ENCODE measurements around the gene TTC7B.
"Not testable (repeated sequence)": the region's sequence is repeated elsewhere in the genome, so short reads cannot be mapped to it uniquely, and the experiment has no call there.

Gene TTC7B

DNA sequence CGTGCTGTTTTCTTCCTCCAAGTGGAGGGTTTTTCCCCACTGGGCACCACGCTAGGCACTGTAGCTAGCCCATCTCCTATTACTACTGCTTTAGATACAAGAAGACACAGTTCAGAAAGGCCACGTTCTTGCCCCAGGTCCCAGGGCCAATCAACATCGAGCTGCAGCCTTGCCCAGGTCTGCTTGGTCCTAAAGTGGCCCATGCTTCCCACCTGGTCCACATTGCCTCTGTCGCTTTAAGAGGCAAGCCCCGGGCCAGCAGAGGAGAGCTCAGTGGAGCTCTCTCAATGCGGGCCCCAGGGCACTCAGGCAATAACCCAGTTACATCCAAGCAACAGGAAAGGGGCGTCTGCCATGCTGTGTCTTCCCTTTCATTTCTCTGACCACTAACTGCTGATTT lies 271.3 kb downstream of the TTC7B start:
- no peak for DNase-seq (ENCODE audit: low read depth)

DNA sequence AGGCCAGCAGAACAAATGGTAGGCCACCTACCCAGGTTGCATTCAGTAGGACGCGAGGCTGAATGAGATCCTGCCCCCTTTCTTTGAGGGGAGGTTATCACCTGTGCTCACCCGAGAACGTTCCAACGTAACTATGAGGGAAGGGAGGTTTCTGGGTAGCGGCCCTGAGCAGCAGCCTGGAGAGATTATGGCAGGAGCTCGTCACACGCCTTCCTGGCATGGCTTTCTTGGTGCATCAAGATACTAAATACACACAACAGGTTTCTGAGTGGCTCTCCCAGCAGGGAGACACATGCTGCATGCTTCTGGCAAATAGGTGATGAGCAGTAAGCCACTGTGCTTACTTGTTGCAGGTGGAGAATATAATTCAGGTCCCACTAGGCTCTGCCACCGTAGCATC lies 271.7 kb downstream of the TTC7B start:
- DNase-seq (ENCODE audit: low read depth) = no peak

DNA sequence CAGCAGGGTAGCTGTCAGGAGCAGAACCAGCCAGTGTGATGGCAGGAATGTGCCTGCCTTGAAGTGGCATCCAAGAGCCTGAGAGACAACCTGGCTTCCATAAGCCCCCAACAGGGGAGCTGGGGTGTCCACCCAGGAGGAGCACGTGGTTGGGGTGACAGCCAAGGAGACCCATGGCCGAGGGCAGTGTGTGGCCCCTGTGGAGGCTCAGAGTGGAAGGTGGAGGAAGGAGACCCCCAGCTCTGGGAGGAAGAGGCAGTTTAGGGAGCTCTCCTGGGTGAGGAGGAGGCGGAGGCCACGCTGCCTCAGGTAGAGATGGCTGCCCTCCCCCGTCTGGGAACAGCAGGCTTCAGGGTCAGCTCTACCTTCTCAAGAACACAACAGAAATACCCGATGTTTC lies 272.4 kb downstream of the TTC7B start:
- no peak for DNase-seq (ENCODE audit: low read depth)

DNA sequence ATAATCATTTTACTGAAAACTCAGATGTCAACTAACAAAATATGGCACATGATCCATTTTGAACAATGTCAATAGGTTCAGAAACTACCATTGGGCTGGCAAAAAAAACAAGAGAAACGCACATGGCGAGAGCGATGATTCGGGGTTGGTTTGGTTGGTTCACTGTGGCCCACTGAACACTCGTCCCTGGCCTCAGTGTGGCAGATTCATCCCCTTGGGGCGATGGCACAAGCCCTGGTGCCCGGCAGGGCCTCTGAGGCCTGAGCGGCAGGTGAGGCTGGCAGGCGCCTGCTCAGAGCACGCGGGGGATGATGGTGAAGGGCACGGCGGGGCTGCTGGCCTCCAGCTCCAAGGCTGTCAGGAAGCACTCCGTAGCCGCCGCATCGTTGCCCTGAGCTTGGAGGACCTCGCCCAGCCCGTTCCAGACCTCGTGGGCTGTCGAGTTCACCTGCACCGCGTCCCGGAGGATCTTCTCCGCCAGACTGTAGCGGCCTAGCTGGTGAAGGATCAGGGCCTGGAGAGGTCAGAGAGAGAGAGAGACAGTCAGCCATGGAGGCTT lies 275.1 kb downstream of the TTC7B start:
- DNase-seq (ENCODE audit: low read depth) = no peak

DNA sequence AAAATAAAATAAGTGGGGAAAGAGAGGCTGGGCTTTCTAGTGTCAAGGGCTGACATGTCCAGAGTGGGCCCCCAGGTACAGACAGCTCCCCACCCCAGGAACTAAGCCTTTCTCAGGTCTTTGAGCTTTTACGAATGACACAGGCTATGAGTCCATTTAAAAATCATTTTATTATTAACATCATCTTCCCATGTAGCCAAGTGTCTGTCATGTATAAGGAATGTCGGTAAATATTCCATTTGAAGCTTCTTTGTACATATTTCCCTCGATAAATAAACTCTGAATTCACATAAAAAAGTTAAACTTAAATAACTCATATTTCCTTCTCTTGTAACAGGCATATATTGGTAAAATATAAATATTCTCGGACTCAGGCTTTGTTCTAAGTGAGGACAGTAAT lies 275.8 kb downstream of the TTC7B start:
- DNase-seq (ENCODE audit: low read depth) = no peak

DNA sequence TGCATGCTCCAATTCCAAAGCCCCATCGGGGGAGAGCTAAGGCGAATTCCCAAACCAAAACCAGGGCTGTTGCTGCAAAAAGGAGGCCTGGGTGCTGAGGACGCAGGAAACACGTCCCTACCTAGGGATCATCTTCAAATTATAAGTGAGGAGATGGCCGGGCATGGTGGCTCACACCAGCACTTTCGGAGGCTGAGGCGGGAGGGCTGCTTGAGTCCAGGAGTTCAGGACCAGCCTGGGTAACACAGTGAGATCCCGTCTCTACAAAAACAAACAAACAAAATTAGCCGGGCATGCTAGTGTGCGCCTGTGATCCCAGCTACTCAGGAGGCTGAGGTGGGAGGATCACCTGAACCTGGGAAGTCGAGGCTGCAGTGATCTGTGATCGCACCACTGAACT lies 276.2 kb downstream of the TTC7B start:
- no peak for DNase-seq (ENCODE audit: low read depth)

DNA sequence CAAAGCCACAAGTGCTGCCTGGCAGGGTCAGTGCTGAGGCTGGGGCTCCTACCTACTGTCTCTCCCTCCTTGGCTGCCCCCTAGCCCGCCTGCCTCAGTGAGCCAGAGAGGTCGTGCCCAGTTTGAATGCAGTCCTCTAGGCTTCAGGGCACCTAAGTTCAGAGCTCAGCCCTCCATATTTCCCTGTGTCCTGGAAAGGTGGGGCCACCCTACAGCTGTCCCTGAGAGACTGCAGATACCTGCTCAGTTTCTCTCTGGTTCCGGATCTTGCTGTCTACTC lies 276.8 kb downstream of the TTC7B start:
- no peak for DNase-seq (ENCODE audit: low read depth)

DNA sequence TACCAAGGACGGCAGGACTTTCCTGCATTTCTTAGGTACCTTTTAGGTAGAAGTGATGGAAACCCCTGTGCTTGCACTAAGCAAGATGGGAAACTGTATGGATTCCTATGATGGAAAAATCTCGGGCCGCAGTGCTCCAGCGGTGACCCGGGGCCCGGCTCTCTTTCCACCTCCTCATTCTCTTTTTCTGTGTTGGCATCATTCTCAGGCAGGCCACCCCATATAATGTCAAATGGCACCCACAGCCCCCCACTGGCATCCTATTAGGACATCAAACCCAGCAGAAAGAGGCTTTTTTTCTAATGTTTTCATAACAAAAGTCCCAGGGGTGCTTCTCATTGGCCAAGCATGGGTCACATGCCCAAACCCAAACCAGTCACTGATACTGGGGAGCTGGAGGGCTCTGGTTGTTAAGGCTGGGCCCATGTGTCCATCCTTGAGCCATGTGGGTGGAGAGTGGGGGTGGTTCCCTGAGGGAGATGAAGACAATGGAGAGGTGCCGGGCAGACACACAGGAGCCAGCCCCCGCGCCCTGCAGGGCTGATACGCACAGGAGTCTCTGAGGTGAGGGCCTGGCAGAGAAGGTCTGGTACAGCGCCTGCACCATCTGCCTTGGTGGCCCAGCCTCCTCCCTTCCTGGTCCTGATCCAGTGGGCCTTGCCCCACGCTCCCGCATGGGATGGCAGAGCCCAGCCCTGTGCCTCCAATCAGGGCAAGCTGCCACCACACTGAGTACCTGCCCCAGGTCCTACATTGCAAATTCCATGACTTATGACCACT lies 277.3 kb downstream of the TTC7B start:
- DNase-seq (ENCODE audit: low read depth) = no peak

DNA sequence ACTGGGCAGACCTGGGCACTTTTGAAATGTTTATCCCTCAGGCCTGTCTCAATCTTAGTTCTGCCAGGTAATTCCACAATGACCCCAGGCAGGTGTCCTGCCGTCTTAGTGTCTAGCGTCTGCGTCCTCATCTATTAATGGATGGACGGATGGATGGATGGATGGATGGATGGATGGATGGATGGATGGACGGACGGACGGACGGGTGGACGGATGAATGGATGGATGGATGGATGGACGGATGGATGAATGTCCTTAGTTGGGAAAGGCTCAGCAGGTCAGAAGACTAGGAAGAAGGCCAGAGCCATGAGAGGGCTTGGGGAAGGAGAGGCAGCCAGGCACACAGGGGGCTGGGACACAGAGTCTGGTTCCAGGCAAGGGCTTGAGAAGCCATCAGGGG lies 278.1 kb downstream of the TTC7B start:
- no peak for DNase-seq (ENCODE audit: low read depth)

DNA sequence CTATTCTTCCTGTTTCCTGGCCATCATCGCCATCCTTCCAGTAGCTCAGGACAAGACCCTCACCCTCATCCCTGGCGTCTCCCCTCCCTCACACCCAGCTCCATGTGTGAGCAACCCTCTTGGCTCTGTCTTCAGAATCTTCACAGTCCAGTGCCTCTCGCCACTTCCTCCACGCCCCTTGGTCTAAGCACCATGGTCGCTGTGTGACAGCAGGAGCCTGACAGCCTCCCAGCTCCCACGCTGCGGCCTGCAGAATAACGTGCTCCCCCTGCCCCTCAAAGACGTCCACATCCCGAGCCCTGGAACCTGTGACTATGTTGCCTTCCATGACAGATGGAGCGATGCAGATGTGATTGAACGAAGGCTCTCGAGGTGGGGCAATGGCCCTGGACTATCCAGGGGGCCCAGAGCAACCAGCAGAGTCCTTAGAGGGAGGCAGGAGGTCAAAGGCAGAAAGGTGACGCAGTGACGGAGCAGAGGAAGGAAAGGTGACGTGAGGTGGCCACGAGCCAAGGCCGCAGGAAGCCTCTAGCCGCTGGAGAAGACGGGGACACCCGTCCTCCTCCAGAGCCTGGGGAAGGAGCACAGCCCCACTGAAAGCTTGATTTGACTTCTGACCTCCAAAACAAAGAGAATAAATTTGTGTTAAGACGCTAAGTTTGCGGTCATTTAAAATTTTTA lies 279.6 kb downstream of the TTC7B start:
- no peak for DNase-seq (ENCODE audit: low read depth)

DNA sequence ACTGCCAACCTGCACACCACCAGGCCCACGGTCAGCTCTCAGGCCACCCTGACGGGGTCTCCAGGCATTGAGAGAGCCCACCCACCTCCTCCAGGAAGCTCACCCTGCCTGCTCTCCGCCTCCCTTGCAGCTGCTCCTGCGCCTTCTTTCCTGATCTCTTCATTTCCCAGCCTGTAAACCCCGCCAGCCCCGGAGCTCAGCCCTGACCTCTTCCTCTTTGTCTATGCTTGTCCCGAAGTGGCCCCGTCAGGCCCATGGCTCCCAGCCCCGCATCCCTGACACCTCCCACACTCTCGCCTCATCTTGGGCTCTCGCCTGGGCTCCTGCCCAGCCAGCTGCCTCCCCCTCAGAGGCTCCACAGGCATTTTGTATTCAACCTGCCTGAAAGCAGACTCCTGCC lies 280.1 kb downstream of the TTC7B start:
- no peak for DNase-seq (ENCODE audit: low read depth)

DNA sequence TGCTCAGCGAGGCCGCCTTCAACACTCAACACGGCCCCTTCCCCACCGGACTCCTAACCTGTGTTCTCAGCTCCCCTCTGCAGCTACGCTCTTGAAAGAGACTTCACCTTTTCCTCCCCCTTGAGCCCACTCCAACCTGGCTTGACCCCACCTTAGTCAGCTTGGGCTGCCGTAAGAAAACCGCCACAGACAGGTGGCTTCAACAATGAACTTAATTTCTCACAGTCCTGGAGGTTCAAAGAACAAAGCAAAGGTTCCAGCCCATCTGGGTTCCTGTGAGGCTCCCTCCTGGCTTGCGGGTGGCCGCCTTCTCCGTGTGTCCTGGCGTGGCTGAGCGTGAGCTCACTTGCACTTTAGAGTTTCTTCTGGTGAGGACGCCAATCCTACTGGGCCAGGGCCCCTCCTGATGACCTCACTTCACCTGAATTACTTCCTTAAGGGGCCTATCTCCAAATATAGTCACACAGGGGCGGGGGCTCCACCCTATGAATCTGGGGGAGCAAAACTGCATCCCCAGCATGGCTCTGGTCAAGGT lies 280.6 kb downstream of the TTC7B start:
- DNase-seq (ENCODE audit: low read depth) = no peak

DNA sequence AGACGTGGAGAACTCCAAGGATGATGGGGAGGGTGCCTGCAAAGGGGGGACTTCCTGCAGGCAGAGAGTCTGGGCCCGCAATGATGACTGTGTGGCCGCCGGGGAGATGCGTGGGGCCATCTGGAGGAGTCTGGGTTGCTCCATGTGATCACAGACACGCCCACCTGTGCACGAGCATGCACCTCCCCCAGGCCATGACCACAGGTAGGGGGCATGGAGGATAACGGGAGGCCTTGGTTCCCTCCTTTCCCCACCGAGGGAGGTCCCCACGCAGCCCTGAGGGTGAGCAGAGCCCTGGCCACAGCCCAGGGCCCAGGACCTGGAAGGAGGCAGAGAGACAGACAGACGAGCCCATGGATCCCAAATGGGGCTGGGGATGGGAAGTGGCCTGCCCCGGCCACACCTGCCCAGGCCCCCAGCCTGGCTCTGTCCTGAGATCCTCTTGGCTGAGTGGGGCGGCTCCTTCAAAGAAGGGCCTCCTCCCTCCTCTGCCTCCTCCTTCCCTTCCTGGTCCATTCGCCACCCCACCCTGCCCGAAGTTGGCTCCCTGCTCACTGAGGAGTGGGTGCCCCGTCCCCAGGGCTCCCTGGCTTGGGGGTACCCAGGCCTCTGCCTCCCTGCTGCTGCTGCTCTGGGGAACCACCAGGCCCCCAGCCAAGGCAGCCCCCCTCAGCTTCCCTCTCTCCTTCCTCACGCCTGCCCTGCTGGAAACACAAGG lies 281.2 kb downstream of the TTC7B start:
- DNase-seq (ENCODE audit: low read depth) = no peak

DNA sequence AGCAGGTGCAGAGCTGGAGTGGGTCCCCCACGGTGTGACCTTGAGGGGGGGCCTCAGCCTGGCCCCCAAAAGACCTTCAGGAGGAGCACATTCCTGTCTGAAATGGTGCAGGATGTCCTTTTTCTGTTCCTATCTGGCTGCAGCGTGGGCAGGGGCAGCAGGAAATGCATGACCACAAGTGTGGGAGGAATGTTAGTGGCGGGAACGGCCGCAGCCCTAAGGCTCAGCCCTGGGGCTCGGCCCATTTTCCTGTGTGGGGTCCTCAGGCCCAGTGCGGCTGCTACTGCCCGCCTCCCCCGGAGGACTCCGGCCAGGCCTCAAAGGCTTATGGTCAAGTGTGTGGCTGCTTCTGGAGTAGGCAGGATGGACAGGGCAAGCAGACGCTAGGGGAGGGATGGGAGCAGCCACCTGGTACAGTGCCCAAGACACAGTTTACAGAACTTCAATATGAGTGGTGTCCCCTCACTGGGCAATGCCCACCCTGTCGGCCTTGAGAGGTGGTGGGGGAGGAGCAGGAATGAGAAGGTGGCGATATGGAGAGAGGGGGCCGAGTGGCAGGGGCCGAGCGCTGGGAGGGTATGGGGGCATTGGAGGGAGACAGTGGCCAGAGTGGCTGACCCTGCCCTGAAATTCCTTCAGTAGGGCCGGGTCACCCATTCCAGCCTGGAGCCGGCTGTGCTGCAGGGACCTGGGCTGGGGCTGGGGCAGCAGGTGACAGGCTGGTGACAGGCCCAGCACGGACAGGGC lies 282.0 kb downstream of the TTC7B start:
- no peak for DNase-seq (ENCODE audit: low read depth)

DNA sequence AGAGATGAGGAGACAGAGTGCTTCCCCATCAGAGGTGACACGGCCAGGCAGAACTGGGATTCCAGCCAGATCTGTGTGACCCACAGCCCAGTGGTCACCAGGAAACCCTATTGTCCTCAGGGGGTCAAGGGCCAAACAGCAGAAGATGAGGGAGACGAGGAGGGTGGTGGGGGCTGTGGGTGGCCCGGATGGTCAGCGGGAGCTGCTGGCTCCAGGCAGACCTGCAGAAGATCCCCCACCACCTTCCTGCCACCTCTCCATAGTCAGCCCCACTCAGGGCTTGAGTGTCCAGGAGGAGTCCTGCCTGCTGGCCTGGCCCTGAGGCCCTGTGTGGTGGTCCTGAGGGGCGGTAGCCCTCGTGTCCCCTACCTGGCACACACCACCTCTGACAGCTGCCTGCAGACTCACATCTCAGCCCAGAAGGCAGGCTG lies 282.6 kb downstream of the TTC7B start:
- no peak for DNase-seq (ENCODE audit: low read depth)

DNA sequence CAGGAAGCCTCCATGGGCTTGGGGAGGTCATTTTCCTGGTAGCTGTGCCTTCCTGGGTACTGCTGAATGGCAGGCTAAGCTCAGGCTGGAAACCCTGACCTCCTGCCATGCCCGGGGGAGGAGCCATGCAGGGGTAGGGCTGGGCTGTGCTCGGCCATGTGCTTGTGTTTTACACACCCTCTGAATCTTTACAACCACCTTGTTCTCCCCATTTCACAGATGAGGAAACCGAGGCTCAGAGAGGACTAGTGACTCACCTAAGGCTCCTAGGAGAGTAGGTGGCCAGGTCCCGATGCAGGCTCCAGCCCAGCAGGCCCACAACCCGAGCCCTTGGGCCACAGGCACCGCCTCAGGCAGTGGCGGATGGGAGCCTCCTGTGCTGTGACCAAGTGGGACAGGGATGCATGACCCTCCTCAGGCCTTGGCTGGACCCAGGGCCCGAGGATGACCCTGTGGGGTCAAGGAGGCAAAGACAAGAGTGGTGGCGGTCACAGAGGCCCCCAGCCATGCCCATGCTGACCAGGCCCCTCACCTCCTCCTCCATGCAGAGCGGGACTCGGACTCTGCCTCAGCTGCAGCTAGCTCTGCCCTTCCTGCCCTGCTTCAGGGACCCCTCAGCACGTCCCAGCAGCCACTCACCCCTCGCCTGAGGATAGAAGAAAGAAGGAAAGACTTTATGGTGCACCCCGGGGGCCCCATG lies 283.3 kb downstream of the TTC7B start:
- DNase-seq (ENCODE audit: low read depth) = no peak

DNA sequence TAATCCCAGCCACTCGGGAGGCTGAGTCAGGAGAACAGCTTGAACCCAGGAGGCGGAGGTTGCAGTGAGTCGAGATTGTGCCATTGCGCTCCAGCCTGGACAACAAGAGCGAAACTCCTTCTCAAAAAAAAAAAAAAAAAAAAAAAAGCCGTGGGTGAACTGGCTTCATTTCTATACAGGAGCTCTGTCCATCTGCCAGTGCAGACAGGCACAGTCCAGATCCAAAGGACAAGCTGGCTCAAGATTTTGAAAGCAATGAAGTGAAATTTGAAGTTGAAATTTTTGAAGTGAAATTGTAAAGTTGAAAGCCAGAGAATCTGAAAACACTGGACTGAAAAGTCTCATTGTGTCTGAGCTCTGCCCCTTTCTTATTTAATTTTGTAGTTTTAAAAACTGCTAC lies 284.7 kb downstream of the TTC7B start:
- DNase-seq (ENCODE audit: low read depth) = no peak

DNA sequence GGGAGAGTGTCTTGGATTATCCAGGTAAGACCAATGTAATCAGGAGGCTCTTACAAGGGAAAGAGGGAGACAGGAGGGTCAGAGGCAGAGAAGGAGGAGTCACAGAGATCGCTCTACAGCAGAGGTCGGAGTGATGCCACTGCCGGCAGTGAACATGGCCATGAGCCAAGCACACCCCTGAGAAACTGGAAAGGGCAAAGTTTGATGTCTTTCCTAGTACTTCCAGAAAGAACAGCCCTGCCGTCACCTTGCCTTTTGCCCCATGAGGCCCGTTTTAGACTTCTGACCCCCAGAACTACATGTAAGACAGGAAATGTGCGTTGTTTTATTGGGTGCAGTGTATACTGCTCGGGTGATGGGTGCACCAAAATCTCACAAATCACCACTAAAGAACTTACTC lies 285.7 kb downstream of the TTC7B start:
- DNase-seq (ENCODE audit: low read depth) = no peak

DNA sequence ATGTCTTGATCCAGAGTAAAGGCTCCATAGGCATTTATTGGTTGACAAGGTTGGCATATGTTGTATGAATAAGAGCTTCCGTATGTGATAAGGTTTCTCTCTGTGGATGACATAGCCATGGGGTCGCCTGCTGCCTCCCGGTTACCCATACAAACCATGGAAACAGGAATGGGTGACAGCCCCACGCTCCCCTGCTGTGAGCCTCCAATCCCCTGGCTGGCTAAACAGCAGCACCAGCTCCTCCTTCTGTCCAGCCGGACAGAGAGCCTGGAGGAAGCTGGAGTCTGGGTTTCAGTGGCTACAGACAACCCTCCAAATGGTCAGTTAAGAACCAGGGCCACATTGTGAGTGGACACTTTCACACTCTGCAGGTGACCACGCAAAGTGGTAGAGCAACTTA lies 288.3 kb downstream of the TTC7B start:
- no peak for DNase-seq (ENCODE audit: low read depth)

DNA sequence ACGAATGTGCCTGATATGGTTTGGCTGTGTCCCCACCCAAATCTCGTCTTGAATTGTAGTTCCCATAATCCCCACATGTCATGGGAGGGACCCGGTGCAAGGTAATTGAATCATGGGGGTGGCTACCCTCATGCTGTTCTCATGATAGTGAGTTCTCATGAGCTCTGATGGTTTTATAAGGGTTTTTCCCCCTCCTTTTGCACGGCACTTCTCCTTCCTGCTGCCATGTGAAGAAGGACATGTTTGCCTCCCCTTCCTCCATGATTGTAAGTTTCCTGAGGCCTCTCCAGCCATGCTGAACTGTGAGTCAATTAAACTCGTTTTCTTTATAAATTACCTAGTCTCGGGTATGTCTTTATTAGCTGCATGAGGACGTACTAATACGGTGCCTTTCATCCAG lies 289.7 kb downstream of the TTC7B start:
- not testable (repeated sequence) for DNase-seq (ENCODE audit: low read depth)

DNA sequence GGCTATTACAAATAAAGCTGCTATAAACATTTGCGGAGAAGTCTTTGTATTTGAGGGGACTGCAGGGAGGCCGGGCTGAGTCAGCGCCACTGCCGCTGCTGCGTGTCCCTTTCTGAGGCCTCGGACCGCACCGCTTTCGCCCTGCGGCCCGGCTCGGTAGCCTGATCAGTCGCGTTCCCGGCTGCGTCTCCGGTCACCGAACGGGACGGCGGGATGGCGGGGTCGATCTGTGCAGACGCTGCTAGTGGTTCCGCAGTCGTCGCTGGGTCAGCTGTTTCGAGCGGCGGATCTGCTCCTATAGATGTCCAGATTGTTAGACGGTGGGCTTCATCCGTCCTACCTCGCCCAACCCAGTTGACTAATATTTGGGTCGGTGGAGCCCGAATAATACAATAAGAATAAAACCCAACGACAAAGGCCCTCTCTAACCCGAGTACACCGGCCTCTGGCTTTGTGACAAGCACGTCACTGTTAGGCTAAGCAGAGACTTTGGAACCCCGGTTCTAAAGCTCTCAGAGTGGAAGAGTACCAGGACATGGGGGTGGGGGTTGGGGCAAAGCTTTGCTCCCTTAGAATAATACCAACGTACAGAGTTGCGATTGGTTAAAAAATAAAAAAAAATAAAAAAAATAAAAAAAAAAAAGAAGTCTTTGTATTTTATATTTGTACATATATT lies 290.7 kb downstream of the TTC7B start:
- DNase-seq (ENCODE audit: low read depth) = not testable (repeated sequence)
